ENCODE data around the gene SYNGR2.

GRCh38 chr17:78132767-78133178 lies 35.6 kb upstream of the SYNGR2 start:
- no peak for TF ChIP-seq TAF1 (IDR thresholded peaks at IDR 0.05; ENCODE audit: low read depth, low read length)
- TF ChIP-seq POLR2AphosphoS5 (IDR thresholded peaks at IDR 0.05; ENCODE audit: low read depth, low read length), result no peak
- no peak for TF ChIP-seq POLR2A (IDR thresholded peaks at IDR 0.05; ENCODE audit: low read depth, low read length)
- no peak for TF ChIP-seq SPI1 (IDR thresholded peaks at IDR 0.05; ENCODE audit: low read depth, low read length)
